ENCODE results near the gene THBS1. TPM values are rescaled to one million over a fixed set of nuclear protein-coding genes. Genes with fewer than 3 reads are reported as not detected.

The THBS1 gene
- total RNA-seq, 1 donor from 2014 or later = 17.3 TPM

- Mint-ChIP-seq H3K4me1 (peaks cover 9% of the 10 kb centered on the region), H3K27me3 (ENCODE audit: low read depth) (peaks cover 2% of the 10 kb centered on the region), H3K36me3 (ENCODE audit: low read depth) (no peaks in the 10 kb centered on the region), H3K27ac (ENCODE audit: unreplicated experiment) (no peak overlapping the region), H3K9me3 (peaks cover 4% of the 10 kb centered on the region), H3K4me3 (no peak overlapping the region)
- TF ChIP-seq CTCF (conservative IDR thresholded peaks at IDR 0.05) = no peak
- no peak for DNase-seq (ENCODE audit: low read depth, low spot score)
Observed at GRCh38 chr15:39573287-39573686, 7.6 kb upstream of the THBS1 start.

DNA sequence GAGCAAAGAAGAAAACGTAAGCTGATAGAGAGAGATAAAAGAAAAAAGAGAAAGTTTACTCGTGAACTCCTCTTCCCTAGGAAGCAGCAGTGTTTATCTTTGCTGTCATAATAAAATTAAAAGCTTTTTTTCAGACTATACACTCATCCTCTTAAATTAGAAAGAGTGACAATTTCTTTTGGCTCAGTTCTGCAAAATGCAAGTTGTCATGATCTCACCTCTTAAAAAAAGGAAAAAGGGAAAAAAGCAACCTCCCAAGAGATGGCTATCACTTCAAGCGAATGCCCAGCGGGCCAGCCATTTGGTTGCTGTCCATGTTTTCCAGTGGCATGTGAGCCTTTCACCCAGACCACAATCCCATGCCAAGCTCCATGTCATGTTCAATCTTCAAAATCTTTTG, 7.0 kb upstream of the THBS1 start:
- no peak for DNase-seq (ENCODE audit: low read depth, low spot score)
- no peaks in the 10 kb centered on the region for H3K36me3 Mint-ChIP-seq (ENCODE audit: low read depth)
- H3K4me3 Mint-ChIP-seq = no peak overlapping the region
- peaks cover 4% of the 10 kb centered on the region for H3K9me3 Mint-ChIP-seq
- TF ChIP-seq CTCF (conservative IDR thresholded peaks at IDR 0.05) = no peak
- peaks cover 3% of the 10 kb centered on the region for H3K27me3 Mint-ChIP-seq (ENCODE audit: low read depth)
- H3K4me1 Mint-ChIP-seq = peaks cover 9% of the 10 kb centered on the region
- H3K27ac Mint-ChIP-seq (ENCODE audit: unreplicated experiment) = no peak overlapping the region

GRCh38 chr15:39574427-39574826, 6.5 kb upstream of the THBS1 start:
- Mint-ChIP-seq H3K27me3 (ENCODE audit: low read depth) (peaks cover 9% of the 10 kb centered on the region), H3K4me1 (peaks cover 14% of the 10 kb centered on the region), H3K36me3 (ENCODE audit: low read depth) (no peaks in the 10 kb centered on the region), H3K9me3 (peaks cover 4% of the 10 kb centered on the region), H3K27ac (ENCODE audit: unreplicated experiment) (no peak overlapping the region), H3K4me3 (no peak overlapping the region)
- TF ChIP-seq CTCF (conservative IDR thresholded peaks at IDR 0.05) = no peak
- no peak for DNase-seq (ENCODE audit: low read depth, low spot score)

GRCh38 chr15:39575180-39575579, 5.7 kb upstream of the THBS1 start:
- Mint-ChIP-seq H3K36me3 (ENCODE audit: low read depth) (no peaks in the 10 kb centered on the region), H3K9me3 (peaks cover 4% of the 10 kb centered on the region)

GRCh38 chr15:39578851-39579486, 1.9 kb upstream of the THBS1 start:
- Mint-ChIP-seq H3K4me3 (peak overlapping the region; percentile 84), H3K27ac (ENCODE audit: unreplicated experiment) (no peak overlapping the region), H3K9me3 (peaks cover 4% of the 10 kb centered on the region), H3K4me1 (peaks cover 29% of the 10 kb centered on the region), H3K27me3 (ENCODE audit: low read depth) (peaks cover 25% of the 10 kb centered on the region), H3K36me3 (ENCODE audit: low read depth) (peaks cover 2% of the 10 kb centered on the region)
- no peak for DNase-seq (ENCODE audit: low read depth, low spot score)
- no peak for TF ChIP-seq CTCF (conservative IDR thresholded peaks at IDR 0.05)

More at GRCh38 chr15:39575180-39575579, 5.7 kb upstream of the THBS1 start:
- peaks cover 20% of the 10 kb centered on the region for H3K4me1 Mint-ChIP-seq
- no peak overlapping the region for H3K4me3 Mint-ChIP-seq
- no peak overlapping the region for H3K27ac Mint-ChIP-seq (ENCODE audit: unreplicated experiment)
- no peak for TF ChIP-seq CTCF (conservative IDR thresholded peaks at IDR 0.05)
- peaks cover 15% of the 10 kb centered on the region for H3K27me3 Mint-ChIP-seq (ENCODE audit: low read depth)
- no peak for DNase-seq (ENCODE audit: low read depth, low spot score)
